COR-L47 (cell line): ENCODE results near the gene TMEM150C.
A peak's percentile ranks its signal among the peaks of the same experiment; 100 is the strongest.

ENCODE experiments used
- DNase-seq: peaks from one replicate; lab custom pipeline; 2025; lab: John Stamatoyannopoulos, UW

Gene TMEM150C

GRCh38 chr4:82561786-82562563 lies at the start of gene TMEM150C:
TMEM150C (minus strand) TSS chr4:82561988; CDS start chr4:82504657, 57,331 bp downstream.
- peak; percentile 30 for DNase-seq

- no peak for DNase-seq
Observed at GRCh38 chr4:82611527-82611926, 49.7 kb upstream of the TMEM150C start.

GRCh38 chr4:82610041-82610440 lies 48.3 kb upstream of the TMEM150C start:
- no peak for DNase-seq

DNA sequence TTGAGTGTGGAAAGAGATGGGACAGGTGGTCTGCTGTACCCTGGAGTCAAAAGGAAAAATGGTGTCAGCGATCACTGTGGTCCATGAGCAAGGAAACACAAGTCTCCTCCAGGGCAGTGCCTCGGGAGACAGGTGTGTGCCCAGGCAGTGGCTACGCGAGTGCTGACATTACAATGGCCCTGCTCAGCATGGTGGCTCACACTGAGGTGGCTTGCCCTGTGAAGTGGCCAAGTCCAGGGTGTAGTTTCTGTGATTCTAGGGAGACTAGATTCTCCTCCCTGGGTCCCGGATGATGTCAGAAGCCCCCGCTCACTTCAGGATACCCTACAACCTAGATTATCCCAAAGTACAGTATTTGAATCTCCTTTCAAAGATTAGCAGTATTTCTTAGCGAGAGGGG lies 44.8 kb upstream of the TMEM150C start:
- DNase-seq: no peak

GRCh38 chr4:82604522-82604921 lies 42.7 kb upstream of the TMEM150C start:
- DNase-seq: no peak

DNA sequence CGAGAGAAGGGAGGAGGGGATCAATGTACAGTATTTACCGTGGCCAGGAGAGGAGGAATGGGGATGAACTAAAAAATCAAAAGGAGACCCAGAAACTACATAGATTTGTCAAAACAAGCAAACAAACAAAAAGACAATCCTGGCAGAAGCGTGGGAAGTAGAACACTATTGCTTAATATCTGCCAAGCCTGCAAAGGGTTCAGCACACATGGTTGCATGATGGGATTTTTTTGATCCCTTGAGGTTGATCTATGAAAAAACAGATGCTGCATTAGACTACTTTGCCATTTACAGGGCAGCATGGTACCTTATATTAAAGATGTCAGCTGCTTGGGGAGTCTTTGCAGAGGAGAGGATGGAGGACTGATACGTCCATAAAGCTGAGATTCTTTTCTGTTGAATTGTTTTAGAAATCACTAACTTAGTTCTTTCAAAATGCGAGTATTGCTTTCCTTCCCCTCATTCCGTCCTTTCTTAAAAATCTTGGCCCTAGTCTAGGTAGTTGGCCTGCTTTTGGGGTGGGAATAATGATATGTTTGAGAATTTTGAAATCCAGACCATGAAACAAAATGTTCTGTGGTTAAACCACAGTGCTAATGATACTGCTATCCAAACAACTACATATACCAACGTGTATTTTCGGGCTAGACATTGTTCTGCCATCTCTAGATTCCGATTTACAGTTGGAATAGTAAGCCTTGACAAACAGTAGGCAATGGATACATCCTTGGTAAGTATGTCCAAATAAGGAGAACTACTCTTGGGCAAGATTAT lies 39.6 kb upstream of the TMEM150C start:
- DNase-seq: no peak

- no peak for DNase-seq
Observed at GRCh38 chr4:82599336-82599735, 37.5 kb upstream of the TMEM150C start.

DNA sequence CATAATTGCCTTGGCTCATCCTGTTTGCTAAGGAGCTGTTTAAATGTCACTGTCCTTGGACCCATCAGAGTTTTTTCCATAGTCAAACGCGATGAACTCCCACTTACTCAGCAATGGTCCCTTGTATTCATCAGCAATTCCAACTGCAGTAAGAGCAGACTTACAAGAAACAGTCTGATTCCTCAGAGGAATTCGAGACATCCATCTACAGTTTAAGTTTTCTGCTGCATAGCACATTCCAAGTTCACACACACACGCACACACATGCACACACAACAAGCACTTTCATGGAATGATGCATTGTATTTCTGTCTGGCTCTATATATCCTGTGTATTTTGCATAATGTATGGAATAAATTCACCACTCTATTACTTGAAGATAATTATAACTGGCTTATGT lies 32.7 kb upstream of the TMEM150C start:
- no peak for DNase-seq

- no peak for DNase-seq
Observed at GRCh38 chr4:82593411-82593810, 31.6 kb upstream of the TMEM150C start.

- DNase-seq: no peak
Observed at GRCh38 chr4:82592639-82593038, 30.9 kb upstream of the TMEM150C start.

DNA sequence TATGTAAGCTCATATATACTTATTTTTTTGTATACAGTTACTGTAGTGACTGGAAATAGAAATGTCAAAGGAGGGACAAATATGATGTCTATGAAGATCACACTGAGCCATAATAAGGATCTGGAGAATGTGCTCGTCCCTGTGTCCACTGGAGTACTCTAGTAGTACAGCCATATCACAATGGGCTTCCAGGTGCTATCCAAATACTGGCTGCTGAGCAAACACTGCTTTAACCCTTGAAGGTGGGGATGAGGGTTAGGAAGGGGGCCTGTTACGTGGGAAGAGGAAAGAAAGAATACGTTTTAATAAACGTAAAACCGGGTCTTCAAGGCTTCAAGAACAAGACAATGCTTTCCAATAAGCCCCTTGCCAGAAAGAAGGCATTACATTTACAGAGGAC lies 29.8 kb upstream of the TMEM150C start:
- no peak for DNase-seq

DNA sequence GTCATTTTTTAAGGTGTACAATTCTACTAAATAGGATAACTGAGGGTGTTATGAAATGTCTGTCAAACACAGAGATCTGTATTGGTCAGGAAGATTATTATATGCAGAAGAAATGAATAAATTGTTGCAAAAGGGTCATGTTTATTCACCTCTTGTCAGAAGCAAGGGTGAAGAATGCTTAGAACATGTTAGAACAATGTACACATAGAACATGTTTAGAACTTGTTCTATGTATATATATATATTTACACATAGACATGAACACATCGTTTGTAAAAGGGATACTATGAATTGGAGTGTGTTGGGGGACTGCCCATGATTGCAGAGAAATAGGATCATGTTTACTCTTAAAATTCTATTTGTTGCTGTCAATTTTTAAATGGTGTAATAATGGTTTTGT lies 28.0 kb upstream of the TMEM150C start:
- no peak for DNase-seq

DNA sequence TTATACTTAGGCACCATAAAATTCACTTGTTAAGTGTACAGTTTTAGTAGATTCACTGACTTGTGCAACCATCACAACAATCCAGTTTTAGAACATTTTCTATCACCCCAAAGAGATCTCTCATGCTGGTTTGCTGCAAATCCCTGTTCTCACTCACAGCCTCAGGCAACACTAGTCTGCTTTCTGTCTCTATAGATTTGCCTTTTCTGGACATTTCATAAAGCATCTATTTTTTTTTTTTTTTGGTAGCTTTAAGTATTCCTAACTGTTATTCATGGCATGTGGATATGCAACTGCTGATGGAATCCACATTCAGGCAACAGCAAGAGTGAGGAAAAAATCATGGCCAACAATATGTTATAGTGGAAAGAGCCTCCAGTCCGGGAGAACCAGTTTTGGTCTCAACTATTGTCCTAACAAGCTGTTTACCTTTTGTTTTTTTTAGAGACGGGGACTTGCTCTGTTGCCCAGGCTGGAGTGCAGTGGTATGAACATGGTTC lies 27.0 kb upstream of the TMEM150C start:
- DNase-seq: no peak

DNA sequence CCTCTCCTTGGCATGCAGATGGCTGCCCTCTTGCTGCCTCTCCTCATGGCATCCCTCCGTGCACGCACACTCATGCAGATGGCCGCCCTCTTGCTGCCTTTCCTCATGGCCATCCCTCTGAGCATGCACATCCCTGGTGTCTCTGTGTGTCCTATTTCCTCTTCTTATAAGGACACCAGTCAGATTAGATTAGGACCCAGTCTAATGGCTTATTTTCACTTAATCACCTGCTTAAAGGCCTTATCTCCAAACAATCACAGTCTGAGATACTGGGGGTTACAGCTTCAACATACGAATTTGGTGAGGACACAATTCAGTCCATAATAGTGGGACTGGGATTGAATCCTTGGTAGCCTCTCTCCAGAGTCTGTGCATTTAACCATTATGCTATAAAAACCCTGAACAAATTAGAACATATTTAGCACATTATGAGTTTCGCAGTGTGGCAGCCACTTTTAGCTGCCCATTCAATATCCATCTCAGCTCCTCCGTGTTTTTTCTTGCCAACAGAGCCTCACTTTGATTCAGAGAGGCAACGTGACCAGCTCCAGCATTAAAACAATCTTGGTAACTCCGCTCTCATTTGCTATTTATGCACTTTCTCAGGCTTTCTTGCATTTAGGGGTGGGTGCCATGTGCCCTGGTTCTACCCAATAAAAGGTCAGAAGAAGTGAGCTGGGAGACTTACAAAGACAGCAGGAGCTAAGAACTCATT lies 26.2 kb upstream of the TMEM150C start:
- DNase-seq: no peak

DNA sequence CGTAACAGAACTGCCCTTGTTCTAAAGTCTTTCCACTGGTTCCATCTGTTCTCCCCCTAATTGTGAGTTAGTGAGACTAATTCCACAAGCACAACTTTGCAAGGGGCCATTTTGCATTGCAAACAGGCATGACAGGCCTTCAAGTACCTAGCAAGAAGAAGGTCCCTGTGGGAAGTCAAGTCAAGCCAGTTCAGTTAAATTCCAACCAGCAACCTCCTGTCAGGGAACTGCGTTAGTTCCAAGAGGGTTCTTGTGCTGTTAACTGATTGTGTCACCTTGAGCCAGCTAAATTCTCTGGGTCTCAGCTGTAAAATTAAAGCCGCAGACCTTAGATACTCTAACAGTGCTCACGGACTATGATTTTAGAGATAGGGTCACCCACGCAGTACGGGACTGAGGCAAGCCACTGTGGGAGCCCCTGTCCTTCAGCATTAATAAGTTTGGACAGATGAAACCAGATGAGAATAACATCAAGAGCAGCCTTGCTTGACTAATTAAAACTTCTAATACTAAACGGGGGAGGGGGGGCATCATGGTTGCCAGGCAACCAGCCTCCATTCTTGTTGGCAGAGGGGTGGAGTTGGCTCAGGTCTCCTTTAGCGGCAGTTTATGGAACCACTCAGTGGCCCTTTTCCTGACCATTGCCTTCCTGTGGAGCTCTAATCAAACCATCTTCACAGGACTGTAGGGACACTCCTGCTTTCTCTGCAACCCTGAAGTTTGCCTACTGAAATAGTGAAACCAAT lies 24.1 kb upstream of the TMEM150C start:
- DNase-seq: no peak

DNA sequence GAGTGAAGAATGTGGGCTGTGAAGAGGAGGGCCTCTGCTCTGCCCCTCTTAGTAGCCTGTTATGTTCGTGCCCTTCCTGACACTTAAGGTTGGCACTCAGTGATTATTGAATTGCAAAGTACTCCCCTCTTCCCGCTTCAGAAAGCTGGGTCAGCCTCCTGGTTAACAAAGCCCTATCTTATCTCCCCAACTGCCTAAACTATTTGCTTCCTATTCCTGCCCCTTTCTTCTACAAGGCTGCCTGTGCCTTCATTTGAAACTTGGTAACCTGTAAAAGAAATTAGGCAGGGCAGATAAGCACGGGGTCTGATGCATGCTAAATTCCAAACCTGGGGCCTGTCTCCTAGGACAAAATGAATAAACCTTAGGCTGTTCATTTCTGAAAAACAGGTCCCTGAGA lies 23.1 kb upstream of the TMEM150C start:
- no peak for DNase-seq

- DNase-seq: no peak
Observed at GRCh38 chr4:82583897-82584587, 22.3 kb upstream of the TMEM150C start.

DNA sequence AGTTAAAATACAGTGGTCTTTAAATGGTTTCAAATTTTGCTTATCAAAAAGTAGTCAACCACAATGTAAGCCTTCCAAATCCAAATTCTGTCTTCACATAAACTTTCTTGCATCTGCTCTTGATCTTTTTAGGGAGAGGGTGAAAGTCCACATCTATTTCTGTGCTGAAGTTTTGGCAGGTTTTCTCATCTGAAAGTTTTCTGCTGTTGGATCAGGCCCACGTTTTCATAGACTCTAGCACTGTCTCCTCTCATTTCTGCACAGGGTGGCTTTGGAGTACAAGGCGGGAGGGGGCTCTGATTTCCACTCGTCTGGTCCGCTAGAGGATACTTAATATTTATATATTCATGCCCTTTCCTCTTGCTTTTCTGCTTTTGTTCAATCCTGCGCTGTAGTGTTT lies 18.1 kb upstream of the TMEM150C start:
- no peak for DNase-seq

- DNase-seq: no peak
Observed at GRCh38 chr4:82578935-82579334, 17.1 kb upstream of the TMEM150C start.

DNA sequence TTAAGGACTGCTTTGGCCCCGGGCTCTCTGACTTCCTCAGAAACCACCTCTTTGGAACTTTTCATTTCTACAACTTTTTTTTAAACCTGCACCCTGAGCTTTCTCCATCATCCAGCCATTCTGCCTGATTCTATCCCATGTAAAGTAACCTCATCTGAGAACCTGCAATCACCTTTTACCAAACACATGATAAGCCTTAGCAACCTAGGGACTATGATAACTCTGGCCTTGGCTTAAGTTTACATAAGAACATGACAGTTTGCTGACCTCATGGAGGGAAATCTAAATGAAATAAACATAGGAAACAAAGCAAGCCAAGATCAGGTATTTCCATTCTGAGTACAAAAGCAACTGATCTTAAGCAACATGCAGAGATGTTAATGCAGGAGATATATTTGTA lies 15.7 kb upstream of the TMEM150C start:
- no peak for DNase-seq

DNA sequence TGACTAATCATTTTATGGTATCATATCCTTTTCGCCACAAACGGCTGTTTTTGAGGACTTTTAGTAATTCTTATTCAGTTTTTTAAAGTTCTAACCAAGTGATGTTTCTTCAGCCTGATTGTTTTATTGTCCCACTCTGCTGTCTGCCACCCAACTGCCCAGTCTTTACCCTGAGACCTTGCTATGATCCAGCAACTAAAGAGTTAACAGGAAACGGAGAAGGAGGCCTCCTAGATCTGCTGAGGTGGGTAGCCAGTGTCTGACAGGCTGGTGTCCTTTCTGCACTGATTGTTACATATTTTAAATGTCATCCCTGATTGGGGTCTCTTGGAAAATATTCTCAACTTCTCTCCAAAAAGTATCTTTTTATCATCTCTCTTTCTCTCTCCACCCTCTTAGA lies 7.9 kb upstream of the TMEM150C start:
- DNase-seq: no peak
